Vein endothelial cell (primary cell): ENCODE data around the gene KIAA0319L. TPM values are rescaled to one million over a fixed set of nuclear protein-coding genes. Genes with fewer than 3 reads are reported as not detected.

Experiments
- total RNA-seq: library from RNA; depleted of rRNA; stranded (reverse); fragments of >200 nt; gene quantifications from 2 replicates; pipeline ENCODE4 v1.2.3, GENCODE V29; 2012

The KIAA0319L gene
- total RNA-seq = 48.8 and 68.6 TPM in 2 replicates

GRCh38 chr1:35557118-35557610 is at the start of gene KIAA0319L:
Gene KIAA0319L, minus strand, starts transcription at chr1:35557403. Its CDS starts 2,912 bp downstream, at chr1:35554491.

DNA sequence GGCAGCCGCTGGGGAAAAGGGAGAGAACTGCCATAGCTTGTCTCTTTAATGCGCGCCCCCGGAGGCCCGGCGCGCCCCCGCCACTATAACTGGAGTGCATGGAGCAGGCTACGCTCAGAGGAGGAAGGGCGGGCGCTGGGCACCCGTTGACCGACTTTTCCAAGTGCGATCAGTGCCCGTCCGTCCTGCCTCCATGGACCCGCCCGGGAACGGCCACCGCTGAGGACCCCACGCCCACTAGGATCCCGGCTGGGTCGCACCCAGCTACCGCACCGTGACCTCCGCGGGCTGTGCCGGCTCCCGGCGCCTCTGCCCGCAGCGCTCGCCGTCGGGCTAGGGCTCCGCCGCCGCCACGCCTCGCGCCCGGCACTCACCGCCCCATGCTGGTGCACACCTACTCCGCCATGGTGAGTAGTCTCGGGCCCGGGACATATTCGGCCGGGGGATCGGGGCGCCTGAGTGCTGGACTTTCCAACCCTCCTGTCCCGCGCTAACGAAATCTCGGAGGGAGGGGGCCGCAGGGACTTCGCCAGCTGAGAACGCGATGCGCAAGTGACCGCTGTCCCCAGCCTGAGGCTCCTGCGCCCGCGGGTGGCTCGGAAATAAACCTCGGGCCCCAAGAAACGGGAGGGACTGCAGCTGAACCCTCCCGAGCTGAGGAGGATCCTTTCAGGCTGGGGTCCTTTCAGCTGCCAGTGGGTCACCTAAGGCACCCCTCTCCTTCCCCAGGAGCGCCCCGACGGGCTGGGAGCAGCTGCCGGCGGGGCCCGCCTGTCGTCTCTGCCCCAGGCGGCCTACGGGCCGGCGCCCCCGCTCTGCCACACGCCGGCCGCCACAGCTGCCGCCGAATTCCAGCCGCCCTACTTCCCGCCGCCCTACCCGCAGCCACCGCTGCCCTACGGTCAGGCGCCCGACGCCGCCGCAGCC is 16.3 kb upstream of the KIAA0319L start, which contains the start of gene TFAP2E:
TSS of gene TFAP2E (plus strand) at position 117 of the 927 bp plus-strand sequence. CDS start at position 381, 264 bp downstream.

GRCh38 chr1:35557611-35558373 is 589 bp upstream of the KIAA0319L start, which contains the start of gene NCDN:
Gene NCDN, plus strand, starts transcription at chr1:35557799. Its CDS starts 392 bp downstream, at chr1:35558191.

Other genes with a start within 250 kb of the KIAA0319L start
- 18.2 and 21.6 TPM in 2 replicates for gene NCDN, start 396 bp upstream of the KIAA0319L start, total RNA-seq
- 0.19 TPM in 1 of 2 replicates, not detected in the other for gene TFAP2E, start 15.9 kb upstream of the KIAA0319L start, total RNA-seq
- 21.6 and 30.9 TPM in 2 replicates for gene PSMB2, start 84.1 kb upstream of the KIAA0319L start, total RNA-seq
- gene C1orf216, start 161.5 kb upstream of the KIAA0319L start, total RNA-seq = 15.4 and 18.7 TPM in 2 replicates
- 7.5 and 21.4 TPM in 2 replicates for gene CLSPN, start 212.6 kb upstream of the KIAA0319L start, total RNA-seq